Measurements from ENCODE around the gene AKAP1. TPM values are rescaled to one million over a fixed set of nuclear protein-coding genes. Genes with fewer than 3 reads are reported as not detected.

The AKAP1 gene
- total and polyA plus RNA-seq, 2 of the 8 experiments (the other 6 are each of a cell fraction or from before 2014, with no cell fraction given): 120 to 156 TPM

- TF ChIP-seq, protein P1, sequence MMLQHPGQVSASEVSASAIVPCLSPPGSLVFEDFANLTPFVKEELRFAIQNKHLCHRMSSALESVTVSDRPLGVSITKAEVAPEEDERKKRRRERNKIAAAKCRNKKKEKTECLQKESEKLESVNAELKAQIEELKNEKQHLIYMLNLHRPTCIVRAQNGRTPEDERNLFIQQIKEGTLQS (IDR thresholded peaks at IDR 0.05; ENCODE audit: insufficient read depth, low read depth, low read length): no peak
- no peak for TF ChIP-seq HDAC6 (IDR thresholded peaks at IDR 0.05; ENCODE audit: low read depth, low read length)
- no peak for TF ChIP-seq TEAD4 (IDR thresholded peaks at IDR 0.05; ENCODE audit: low read depth, low read length)
- no peak for TF ChIP-seq RXRA (IDR thresholded peaks at IDR 0.05; ENCODE audit: insufficient read depth, low read depth, low read length)
- TF ChIP-seq SP2 (IDR thresholded peaks at IDR 0.05; ENCODE audit: low read length): no peak
- TF ChIP-seq ATF2 (IDR thresholded peaks at IDR 0.05; ENCODE audit: low read length): no peak
- TF ChIP-seq POLR2AphosphoS5 (IDR thresholded peaks at IDR 0.05; ENCODE audit: low read depth, low read length): no peak
These were observed 39.0 kb upstream of the AKAP1 start (continued) for GRCh38 chr17:57045868-57046704.

Measured in H1 (cell line).